ENCODE measurements around the gene KNSTRN.

The KNSTRN gene

GRCh38 chr15:40354408-40355171 is 27.9 kb upstream of the KNSTRN start:
- Histone ChIP-seq H3K9me3 (no peaks in the 10 kb centered on the region), H3K36me3 (no peaks in the 10 kb centered on the region), H3K27me3 (peaks cover 0 to 4% of the 10 kb centered on the region in 2 donors), H3K4me3 (no peak overlapping the region), H3K27ac (no peak overlapping the region), H3K4me1 (peaks cover 0 to 27% (median 17%) of the 10 kb centered on the region in 4 donors)
- intact Hi-C loops (cut with DNase I; ENCODE audit: low total_unique reads) = loop anchor here (5.0 kb wide), 1 partner anchor 137 kb away; no protein-coding TSS in a partner anchor
- peak; percentile 38 to 41 for TF ChIP-seq CTCF (IDR thresholded peaks at IDR 0.05)
- DNase-seq = no peak

DNA sequence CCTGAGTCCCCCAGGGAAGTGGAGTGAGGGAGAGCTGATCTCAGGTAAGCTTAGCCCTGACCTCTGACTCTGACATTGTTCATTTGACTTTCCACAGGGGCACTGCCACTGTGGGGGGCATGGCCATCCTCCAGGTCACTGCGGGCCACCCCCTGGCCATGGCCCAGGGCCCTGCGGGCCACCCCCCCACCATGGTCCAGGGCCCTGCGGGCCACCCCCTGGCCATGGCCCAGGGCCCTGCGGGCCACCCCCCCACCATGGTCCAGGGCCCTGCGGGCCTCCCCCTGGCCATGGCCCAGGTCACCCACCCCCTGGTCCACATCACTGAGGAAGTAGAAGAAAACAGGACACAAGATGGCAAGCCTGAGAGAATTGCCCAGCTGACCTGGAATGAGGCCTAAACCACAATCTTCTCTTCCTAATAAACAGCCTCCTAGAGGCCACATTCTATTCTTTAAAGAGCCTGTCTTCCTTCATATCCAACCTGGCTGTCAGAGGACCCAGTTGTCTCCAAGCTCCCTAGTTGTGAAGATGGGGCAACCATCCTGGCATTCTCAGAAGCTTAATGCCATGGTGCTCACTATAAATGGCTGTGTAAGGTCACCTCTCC is 26.4 kb upstream of the KNSTRN start:
- peaks cover 0 to 4% of the 10 kb centered on the region in 2 donors for H3K27me3 ChIP-seq
- peaks cover 0 to 27% (median 17%) of the 10 kb centered on the region in 4 donors for H3K4me1 ChIP-seq
- H3K27ac ChIP-seq = no peak overlapping the region
- DNase-seq = no peak
- H3K9me3 ChIP-seq = no peaks in the 10 kb centered on the region
- no peaks in the 10 kb centered on the region for H3K36me3 ChIP-seq
- H3K4me3 ChIP-seq = no peak overlapping the region
- intact Hi-C loops (cut with DNase I; ENCODE audit: low total_unique reads) = no loop called here
- TF ChIP-seq CTCF (IDR thresholded peaks at IDR 0.05) = no peak

DNA sequence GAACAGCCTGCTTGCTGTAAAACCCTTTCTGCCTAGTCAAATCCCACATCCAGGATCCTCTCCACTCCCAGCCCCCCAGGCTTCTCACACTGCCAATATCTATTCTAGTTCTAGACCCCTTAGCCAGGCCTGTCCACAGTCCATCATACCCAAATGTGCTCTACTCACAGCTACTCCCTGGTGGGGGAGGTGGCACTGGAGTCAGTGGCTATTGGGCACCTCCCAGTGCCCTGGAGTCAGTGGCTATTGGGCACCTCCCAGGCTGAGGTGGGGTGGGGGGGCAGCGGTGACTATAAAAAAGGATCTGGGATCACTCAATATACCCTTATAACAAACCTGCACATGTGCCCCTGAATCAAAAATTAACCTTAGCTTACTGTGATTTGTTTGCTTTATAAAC is 25.3 kb upstream of the KNSTRN start:
- no peaks in the 10 kb centered on the region for H3K9me3 ChIP-seq
- no peaks in the 10 kb centered on the region for H3K36me3 ChIP-seq
- TF ChIP-seq CTCF (IDR thresholded peaks at IDR 0.05) = no peak
- H3K27me3 ChIP-seq = peaks cover 0 to 4% of the 10 kb centered on the region in 2 donors
- H3K4me3 ChIP-seq = peak overlapping the region in 1 of 2 donors; percentile 53
- no peak overlapping the region for H3K27ac ChIP-seq
- H3K4me1 ChIP-seq = peaks cover 0 to 27% (median 17%) of the 10 kb centered on the region in 4 donors
- intact Hi-C loops (cut with DNase I; ENCODE audit: low total_unique reads) = no loop called here
- DNase-seq = peak in 1 of 2 donors; percentile 61

- no peak within 1 kb of the TSS for H3K27ac ChIP-seq
- H3K9me3 ChIP-seq = no peaks in the 10 kb centered on the region
- DNase-seq = peak; percentile 79 to 91
- TF ChIP-seq CTCF (IDR thresholded peaks at IDR 0.05) = peak in 1 of 2 experiments; percentile 21
- peaks cover 0 to 27% (median 17%) of the 10 kb centered on the region in 4 donors for H3K4me1 ChIP-seq
- H3K36me3 ChIP-seq = no peaks in the 10 kb centered on the region
- intact Hi-C loops (cut with DNase I; ENCODE audit: low total_unique reads) = no loop called here
- H3K4me3 ChIP-seq = peak within 1 kb of the TSS; percentile 41 to 53
- peaks cover 0 to 4% of the 10 kb centered on the region in 2 donors for H3K27me3 ChIP-seq
Observed at GRCh38 chr15:40357723-40358470, 24.6 kb upstream of the KNSTRN start, which contains the start of gene DISP2. Gene DISP2 (plus strand): TSS chr15:40358219. CDS start chr15:40358322, 103 bp downstream.

DNA sequence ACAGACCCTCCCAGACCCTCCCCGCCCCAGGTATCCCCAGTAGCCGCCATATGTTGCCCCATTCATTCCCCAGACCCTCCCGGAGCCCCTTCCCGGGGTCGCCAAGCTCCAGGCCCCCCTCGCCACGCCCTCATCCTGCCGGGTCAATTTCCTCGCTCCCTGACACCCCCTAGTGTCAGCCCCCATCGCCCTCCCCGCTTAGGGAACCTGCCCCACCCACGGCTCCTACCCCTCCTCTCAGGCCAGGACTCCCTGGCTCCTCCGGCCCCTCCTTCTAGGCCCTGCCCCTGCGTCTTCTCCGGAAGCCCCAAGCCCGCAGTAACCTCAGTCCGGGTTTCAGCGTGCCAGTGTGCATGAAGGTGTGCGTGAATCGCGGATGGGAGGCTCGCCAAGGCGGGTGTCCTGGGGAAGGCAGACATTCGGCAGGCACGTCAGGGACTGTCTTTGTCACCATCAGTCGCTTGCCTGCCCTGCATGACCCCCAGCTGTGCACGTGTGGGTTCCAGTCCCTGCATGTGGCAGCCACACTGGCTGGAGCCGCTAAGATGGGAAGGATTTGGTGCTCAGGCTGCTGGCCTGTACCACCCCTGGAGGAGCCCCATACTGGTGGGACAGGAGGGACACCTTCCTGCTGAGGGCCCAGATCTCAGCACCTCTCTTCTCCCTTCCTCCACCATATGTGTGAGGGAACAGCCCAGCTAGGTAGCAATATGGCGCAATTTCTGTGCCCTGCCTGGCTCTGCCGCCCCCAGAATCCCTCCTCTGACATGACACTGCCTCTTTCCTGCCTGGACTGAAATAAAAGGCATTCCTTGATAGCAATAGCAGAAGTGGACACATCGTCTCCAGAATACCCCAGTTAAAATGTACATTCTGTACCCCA is 23.8 kb upstream of the KNSTRN start:
- DNase-seq = no peak
- Histone ChIP-seq H3K4me1 (peaks cover 0 to 25% (median 17%) of the 10 kb centered on the region in 4 donors), H3K4me3 (peak overlapping the region; percentile 41 to 53), H3K27me3 (peaks cover 0 to 4% of the 10 kb centered on the region in 2 donors), H3K27ac (no peak overlapping the region), H3K9me3 (no peaks in the 10 kb centered on the region), H3K36me3 (no peaks in the 10 kb centered on the region)
- no peak for TF ChIP-seq CTCF (IDR thresholded peaks at IDR 0.05)
- intact Hi-C loops (cut with DNase I; ENCODE audit: low total_unique reads) = no loop called here

Measured in tibial artery (tissue), 4 donors.